Mesothelial cell of epicardium (in vitro differentiated cells): Measurements from ENCODE around the gene LRRC53. TPM values are rescaled to one million over a fixed set of nuclear protein-coding genes. Genes with fewer than 3 reads are reported as not detected.

ENCODE experiments used
- DNase-seq, 2 experiments: peaks; one replicate each; pipeline ENCODE4 v3.0.0; 2021; ENCODE audit warnings: low spot score in 2 of 2; ENCODE audit not compliant: unreplicated experiment in 2 of 2
- H3K27ac Mint-ChIP-seq: 2 replicates; pipeline ENCODE4 v1.8.0; 2021; ENCODE audit warnings: mixed read lengths
- H3K27me3 Mint-ChIP-seq: 2 replicates; pipeline ENCODE4 v1.8.0; 2021; ENCODE audit warnings: low read depth, mixed read lengths
- H3K36me3 Mint-ChIP-seq: 2 replicates; pipeline ENCODE4 v1.8.0; 2021; ENCODE audit warnings: mixed read lengths
- H3K4me1 Mint-ChIP-seq: 2 replicates; pipeline ENCODE4 v1.8.0; 2021; ENCODE audit warnings: mixed read lengths
- H3K4me3 Mint-ChIP-seq: 2 replicates; pipeline ENCODE4 v1.8.0; 2021; ENCODE audit warnings: mild to moderate bottlenecking, moderate library complexity, mixed read lengths
- H3K9me3 Mint-ChIP-seq: 2 replicates; pipeline ENCODE4 v1.8.0; 2021; ENCODE audit warnings: mixed read lengths
- CTCF ChIP-seq: fragments of 200-600 bp; sonication (generic); IDR thresholded peaks from one replicate; pipeline ENCODE4 v1.5.0; 2021; ENCODE audit warnings: antibody characterized with exemption; ENCODE audit not compliant: unreplicated experiment
- total RNA-seq: library from RNA; stranded (reverse); gene quantifications from 3 replicates; pipeline ENCODE4 v1.2.1, GENCODE V29; 2021

LRRC53 gene
- total RNA-seq, 1 donor from 2014 or later: not detected

GRCh38 chr1:74486036-74486435 lies 26.4 kb downstream of the LRRC53 start:
- H3K36me3 Mint-ChIP-seq: no peaks in the 10 kb centered on the region
- no peaks in the 10 kb centered on the region for H3K9me3 Mint-ChIP-seq
- no peak overlapping the region for H3K4me3 Mint-ChIP-seq
- H3K4me1 Mint-ChIP-seq: no peaks in the 10 kb centered on the region
- peaks cover 15% of the 10 kb centered on the region for H3K27me3 Mint-ChIP-seq
- DNase-seq: no peak
- no peak overlapping the region for H3K27ac Mint-ChIP-seq
- TF ChIP-seq CTCF: no peak

- Mint-ChIP-seq H3K4me1 (no peaks in the 10 kb centered on the region), H3K27ac (no peak overlapping the region), H3K36me3 (no peaks in the 10 kb centered on the region), H3K9me3 (no peaks in the 10 kb centered on the region), H3K27me3 (peaks cover 16% of the 10 kb centered on the region), H3K4me3 (no peak overlapping the region)
- DNase-seq: no peak
- no peak for TF ChIP-seq CTCF
Observed at GRCh38 chr1:74485622-74486021, 26.8 kb downstream of the LRRC53 start.

- DNase-seq: no peak
- Mint-ChIP-seq H3K4me3 (no peak overlapping the region), H3K4me1 (no peaks in the 10 kb centered on the region), H3K27me3 (peaks cover 32% of the 10 kb centered on the region), H3K27ac (no peak overlapping the region), H3K9me3 (no peaks in the 10 kb centered on the region), H3K36me3 (no peaks in the 10 kb centered on the region)
- TF ChIP-seq CTCF: no peak
Observed at GRCh38 chr1:74481607-74482006, 30.8 kb downstream of the LRRC53 start.

- TF ChIP-seq CTCF: no peak
- Mint-ChIP-seq H3K36me3 (no peaks in the 10 kb centered on the region), H3K4me3 (no peak overlapping the region), H3K27ac (no peak overlapping the region), H3K27me3 (peaks cover 39% of the 10 kb centered on the region), H3K9me3 (no peaks in the 10 kb centered on the region), H3K4me1 (peaks cover 3% of the 10 kb centered on the region)
- DNase-seq: no peak
Observed at GRCh38 chr1:74480068-74480467, 32.3 kb downstream of the LRRC53 start.

- Mint-ChIP-seq H3K4me3 (no peak overlapping the region), H3K27ac (no peak overlapping the region), H3K4me1 (peaks cover 3% of the 10 kb centered on the region), H3K9me3 (no peaks in the 10 kb centered on the region), H3K36me3 (no peaks in the 10 kb centered on the region), H3K27me3 (peaks cover 41% of the 10 kb centered on the region)
- no peak for TF ChIP-seq CTCF
- DNase-seq: no peak
Observed at GRCh38 chr1:74478979-74479378, 33.4 kb downstream of the LRRC53 start.

- no peak overlapping the region for H3K27ac Mint-ChIP-seq
- no peaks in the 10 kb centered on the region for H3K36me3 Mint-ChIP-seq
- no peak for DNase-seq
- H3K4me3 Mint-ChIP-seq: no peak overlapping the region
- H3K27me3 Mint-ChIP-seq: peaks cover 49% of the 10 kb centered on the region
- H3K9me3 Mint-ChIP-seq: no peaks in the 10 kb centered on the region
- TF ChIP-seq CTCF: no peak
- peaks cover 5% of the 10 kb centered on the region for H3K4me1 Mint-ChIP-seq
Observed at GRCh38 chr1:74474585-74474984, 37.8 kb downstream of the LRRC53 start.
